ENCODE data around the gene AASS.
"Not testable (repeated sequence)": the region's sequence is repeated elsewhere in the genome, so short reads cannot be mapped to it uniquely, and the experiment has no call there.

Gene AASS

GRCh38 chr7:122143751-122144711, at the start of gene AASS:
TSS of gene AASS (minus strand) at chr7:122144249. CDS start at chr7:122133726, 10,523 bp downstream.
- no peaks in the 10 kb centered on the region; the same call in 1 of the 2 replicates for H3K27me3 ChIP-seq (ENCODE audit: low read length)
- no peaks in the 10 kb centered on the region for H4K20me1 ChIP-seq (ENCODE audit: low read depth, low read length)
- peak within 1 kb of the TSS; percentile 51 for H3K9ac ChIP-seq (ENCODE audit: low read length)
- no peak within 1 kb of the TSS for H3K27ac ChIP-seq (ENCODE audit: low read depth, low read length)
- no peaks in the 10 kb centered on the region for H3K9me3 ChIP-seq (ENCODE audit: insufficient read depth, low read length)
- H3K4me2 ChIP-seq (ENCODE audit: low read depth, low read length, poor library complexity, severe bottlenecking) = peak within 1 kb of the TSS; percentile 57
- H3K4me3 ChIP-seq (ENCODE audit: insufficient read depth, low read length, poor library complexity, severe bottlenecking) = peak within 1 kb of the TSS; percentile 61
- no peaks in the 10 kb centered on the region for H3K9me2 ChIP-seq (replicated peaks; ENCODE audit: insufficient read depth, low read length)
- no peak for TF ChIP-seq EZH2phosphoT487 (conservative IDR thresholded peaks at IDR 0.05; ENCODE audit: low read length)
- no peak for TF ChIP-seq CTCF (IDR thresholded peaks at IDR 0.05; ENCODE audit: insufficient read depth, low read length, poor library complexity, severe bottlenecking)
- no peaks in the 10 kb centered on the region for H3K36me3 ChIP-seq (ENCODE audit: low read length)
- peak within 1 kb of the TSS; percentile 98 for H2AFZ ChIP-seq (ENCODE audit: low read depth, low read length, severe bottlenecking)
- no peaks in the 10 kb centered on the region for H3F3A ChIP-seq (ENCODE audit: insufficient read depth)
- no peaks in the 10 kb centered on the region for H3K79me2 ChIP-seq (ENCODE audit: insufficient read depth, low read length)

- Histone ChIP-seq H3K27me3 (ENCODE audit: low read length) (no peaks in the 10 kb centered on the region), H4K20me1 (ENCODE audit: low read depth, low read length) (no peaks in the 10 kb centered on the region), H3K9me3 (ENCODE audit: insufficient read depth, low read length) (no peaks in the 10 kb centered on the region), H3K4me3 (ENCODE audit: insufficient read depth, low read length, poor library complexity, severe bottlenecking) (no peak overlapping the region), H3K4me2 (ENCODE audit: low read depth, low read length, poor library complexity, severe bottlenecking) (no peak overlapping the region), H3F3A (ENCODE audit: insufficient read depth) (no peaks in the 10 kb centered on the region), H2AFZ (ENCODE audit: low read depth, low read length, severe bottlenecking) (no peak overlapping the region), H3K27ac (ENCODE audit: low read depth, low read length) (no peak overlapping the region), H3K79me2 (ENCODE audit: insufficient read depth, low read length) (no peaks in the 10 kb centered on the region), H3K9me2 (replicated peaks; ENCODE audit: insufficient read depth, low read length) (no peaks in the 10 kb centered on the region), H3K36me3 (ENCODE audit: low read length) (no peaks in the 10 kb centered on the region), H3K9ac (ENCODE audit: low read length) (no peak overlapping the region)
- TF ChIP-seq EZH2phosphoT487 (conservative IDR thresholded peaks at IDR 0.05; ENCODE audit: low read length) (no peak), CTCF (IDR thresholded peaks at IDR 0.05; ENCODE audit: insufficient read depth, low read length, poor library complexity, severe bottlenecking) (no peak)
Observed at GRCh38 chr7:122188785-122189184, 44.7 kb upstream of the AASS start.

GRCh38 chr7:122183106-122183505, 39.1 kb upstream of the AASS start:
- Histone ChIP-seq H3K4me2 (ENCODE audit: low read depth, low read length, poor library complexity, severe bottlenecking) (no peak overlapping the region), H3K27ac (ENCODE audit: low read depth, low read length) (no peak overlapping the region), H3K36me3 (ENCODE audit: low read length) (no peaks in the 10 kb centered on the region), H3K9ac (ENCODE audit: low read length) (no peak overlapping the region), H3K9me2 (replicated peaks; ENCODE audit: insufficient read depth, low read length) (no peaks in the 10 kb centered on the region), H3F3A (ENCODE audit: insufficient read depth) (no peaks in the 10 kb centered on the region), H2AFZ (ENCODE audit: low read depth, low read length, severe bottlenecking) (no peak overlapping the region), H3K4me3 (ENCODE audit: insufficient read depth, low read length, poor library complexity, severe bottlenecking) (no peak overlapping the region), H3K27me3 (ENCODE audit: low read length) (no peaks in the 10 kb centered on the region), H3K9me3 (ENCODE audit: insufficient read depth, low read length) (no peaks in the 10 kb centered on the region), H3K79me2 (ENCODE audit: insufficient read depth, low read length) (no peaks in the 10 kb centered on the region), H4K20me1 (ENCODE audit: low read depth, low read length) (no peaks in the 10 kb centered on the region)
- TF ChIP-seq EZH2phosphoT487 (conservative IDR thresholded peaks at IDR 0.05; ENCODE audit: low read length) = no peak

- Histone ChIP-seq H3K36me3 (ENCODE audit: low read length) (no peaks in the 10 kb centered on the region), H3K9me3 (ENCODE audit: insufficient read depth, low read length) (no peaks in the 10 kb centered on the region), H3K9ac (ENCODE audit: low read length) (no peak overlapping the region)
Observed at GRCh38 chr7:122182081-122182480, 38.0 kb upstream of the AASS start.

GRCh38 chr7:122172144-122172543, 28.1 kb upstream of the AASS start:
- not testable (repeated sequence) for H3K4me3 ChIP-seq (ENCODE audit: insufficient read depth, low read length, poor library complexity, severe bottlenecking); H3K79me2 ChIP-seq (ENCODE audit: insufficient read depth, low read length); H2AFZ ChIP-seq (ENCODE audit: low read depth, low read length, severe bottlenecking); H3K9ac ChIP-seq (ENCODE audit: low read length); H3K27me3 ChIP-seq (ENCODE audit: low read length); H3F3A ChIP-seq (ENCODE audit: insufficient read depth); H3K36me3 ChIP-seq (ENCODE audit: low read length); H3K9me2 ChIP-seq (replicated peaks; ENCODE audit: insufficient read depth, low read length); H3K9me3 ChIP-seq (ENCODE audit: insufficient read depth, low read length); H3K4me2 ChIP-seq (ENCODE audit: low read depth, low read length, poor library complexity, severe bottlenecking); H3K27ac ChIP-seq (ENCODE audit: low read depth, low read length); H4K20me1 ChIP-seq (ENCODE audit: low read depth, low read length)

More at GRCh38 chr7:122182081-122182480, 38.0 kb upstream of the AASS start:
- no peaks in the 10 kb centered on the region for H4K20me1 ChIP-seq (ENCODE audit: low read depth, low read length)
- no peak overlapping the region for H3K27ac ChIP-seq (ENCODE audit: low read depth, low read length)
- H3K4me2 ChIP-seq (ENCODE audit: low read depth, low read length, poor library complexity, severe bottlenecking) = no peak overlapping the region
- no peaks in the 10 kb centered on the region for H3F3A ChIP-seq (ENCODE audit: insufficient read depth)
- no peaks in the 10 kb centered on the region for H3K9me2 ChIP-seq (replicated peaks; ENCODE audit: insufficient read depth, low read length)
- no peak overlapping the region for H3K4me3 ChIP-seq (ENCODE audit: insufficient read depth, low read length, poor library complexity, severe bottlenecking)
- no peak overlapping the region for H2AFZ ChIP-seq (ENCODE audit: low read depth, low read length, severe bottlenecking)
- TF ChIP-seq CTCF (IDR thresholded peaks at IDR 0.05; ENCODE audit: insufficient read depth, low read length, poor library complexity, severe bottlenecking) (no peak), EZH2phosphoT487 (conservative IDR thresholded peaks at IDR 0.05; ENCODE audit: low read length) (no peak)
- no peaks in the 10 kb centered on the region for H3K27me3 ChIP-seq (ENCODE audit: low read length)
- H3K79me2 ChIP-seq (ENCODE audit: insufficient read depth, low read length) = no peaks in the 10 kb centered on the region

Data from SU-DHL-6 (cell line).